CD4-positive, CD25-positive, alpha-beta regulatory T cell (primary cell): ENCODE measurements around the gene CD46. TPM values are rescaled to one million over a fixed set of nuclear protein-coding genes. Genes with fewer than 3 reads are reported as not detected.
"Not testable (repeated sequence)": the region's sequence is repeated elsewhere in the genome, so short reads cannot be mapped to it uniquely, and the experiment has no call there.

Source experiments
- ATAC-seq, 2 donors: fragments of 150-1000 bp; cut with Tn5 transposase; one replicate each; pipeline ENCODE4 v1.10.0; 2021; ENCODE audit warnings: low read depth in 2 of 2, moderate number of reproducible peaks in 2 of 2, moderate library complexity in 1 of 2
- DNase-seq, 3 donors: peaks; one replicate each; pipeline versions ENCODE4 v3.0.0 to v3.0.0-alpha.2; 2012 to 2022; ENCODE audit warnings: mixed read lengths in 1 of 3
- H3K27ac ChIP-seq: one replicate; pipeline ENCODE4 v1.7.0; 2013; ENCODE audit warnings: mild to moderate bottlenecking, low read length; ENCODE audit not compliant: insufficient read depth, poor library complexity, severe bottlenecking
- H3K27me3 ChIP-seq: one replicate; pipeline ENCODE4 v1.7.0; 2013; ENCODE audit warnings: low read length; ENCODE audit not compliant: control insufficient read depth, insufficient read depth
- H3K36me3 ChIP-seq: one replicate; pipeline ENCODE4 v1.7.0; 2013; ENCODE audit warnings: mild to moderate bottlenecking, low read length, moderate library complexity; ENCODE audit not compliant: control insufficient read depth, insufficient read depth
- H3K4me1 ChIP-seq: 2 replicates; pipeline ENCODE4 v1.7.0; 2013; ENCODE audit warnings: mild to moderate bottlenecking, low read length; ENCODE audit not compliant: insufficient read depth, control insufficient read depth, poor library complexity, severe bottlenecking
- H3K4me3 ChIP-seq: one replicate; pipeline ENCODE4 v1.7.0; 2013; ENCODE audit warnings: low read depth, mild to moderate bottlenecking, low read length, moderate library complexity
- H3K9me3 ChIP-seq, 2 experiments: 1 replicate in 1 of 2; 2 replicates in 1 of 2; pipeline ENCODE4 v1.7.0; 2013; ENCODE audit warnings: low read length in 2 of 2, mild to moderate bottlenecking in 1 of 2, moderate library complexity in 1 of 2; ENCODE audit not compliant: control insufficient read depth in 2 of 2
- H3K27ac Mint-ChIP-seq, 3 donors: one replicate each; pipeline ENCODE4 v1.8.0; 2020 to 2022; ENCODE audit warnings: mild to moderate bottlenecking in 3 of 3, mixed read lengths in 3 of 3, moderate library complexity in 2 of 3
- H3K27me3 Mint-ChIP-seq: one replicate; pipeline ENCODE4 v1.8.0; 2022; ENCODE audit warnings: mild to moderate bottlenecking, mixed read lengths
- H3K36me3 Mint-ChIP-seq: one replicate; pipeline ENCODE4 v1.8.0; 2020; ENCODE audit warnings: mixed read lengths
- H3K4me1 Mint-ChIP-seq, 4 donors: one replicate each; pipeline ENCODE4 v1.8.0; 2020 to 2022; ENCODE audit warnings: mixed read lengths in 4 of 4, mild to moderate bottlenecking in 1 of 4
- H3K4me3 Mint-ChIP-seq, 4 donors: one replicate each; pipeline ENCODE4 v1.8.0; 2020 to 2022; ENCODE audit warnings: mild to moderate bottlenecking in 4 of 4, mixed read lengths in 4 of 4, moderate library complexity in 3 of 4
- H3K9me3 Mint-ChIP-seq, 7 donors: one replicate each; pipeline ENCODE4 v1.8.0; 2020 to 2022; ENCODE audit warnings: mixed read lengths in 7 of 7, mild to moderate bottlenecking in 3 of 7, moderate library complexity in 2 of 7
- polyA plus RNA-seq, 4 donors: library from polyadenylated mRNA; unstranded; fragments of 300-500 nt; fragmentation: Illumina TruSeq; gene quantifications; one replicate each; pipeline ENCODE4 v1.2.3, GENCODE V29; 2021
- total RNA-seq: library from RNA; stranded (reverse); gene quantifications from one replicate; pipeline ENCODE4 v1.2.3, GENCODE V29; 2022

The CD46 gene
- total and polyA plus RNA-seq, 5 donors from 2014 or later, result 117 to 159 (median 141) TPM

- not testable (repeated sequence) for H3K4me1 ChIP-seq, H3K27ac Mint-ChIP-seq, ATAC-seq, H3K36me3 ChIP-seq, H3K36me3 Mint-ChIP-seq, DNase-seq, H3K27ac ChIP-seq, H3K9me3 ChIP-seq, H3K4me3 Mint-ChIP-seq, H3K27me3 ChIP-seq, H3K4me3 ChIP-seq, H3K9me3 Mint-ChIP-seq, H3K27me3 Mint-ChIP-seq
- H3K4me1 Mint-ChIP-seq, result peaks cover 0 to 17% (median 5%) of the 10 kb centered on the region in 4 donors
Observed at GRCh38 chr1:207728200-207728858, 23.5 kb upstream of the CD46 start.

- not testable (repeated sequence) for H3K9me3 Mint-ChIP-seq, H3K4me1 Mint-ChIP-seq, H3K9me3 ChIP-seq, ATAC-seq, H3K27me3 Mint-ChIP-seq, H3K27ac Mint-ChIP-seq, H3K4me3 Mint-ChIP-seq, H3K4me3 ChIP-seq, H3K27me3 ChIP-seq, H3K36me3 ChIP-seq, H3K36me3 Mint-ChIP-seq, H3K4me1 ChIP-seq, DNase-seq, H3K27ac ChIP-seq
Observed at GRCh38 chr1:207737503-207738157, 14.2 kb upstream of the CD46 start.

- H3K4me3 Mint-ChIP-seq, result peak overlapping the region in 1 of 4 donors; percentile 41
Observed at GRCh38 chr1:207738158-207738659, 13.6 kb upstream of the CD46 start.

GRCh38 chr1:207740207-207740606 is 11.6 kb upstream of the CD46 start:
- no peak overlapping the region for H3K4me3 ChIP-seq
- H3K9me3 ChIP-seq, result no peaks in the 10 kb centered on the region
- H3K9me3 Mint-ChIP-seq, result peaks cover 0 to 4% (median 0%) of the 10 kb centered on the region in 7 donors
- H3K27ac Mint-ChIP-seq, result no peak overlapping the region
- no peak overlapping the region for H3K27ac ChIP-seq
- H3K4me3 Mint-ChIP-seq, result no peak overlapping the region
- no peaks in the 10 kb centered on the region for H3K36me3 ChIP-seq
- peaks cover 5% of the 10 kb centered on the region for H3K27me3 Mint-ChIP-seq
- ATAC-seq (no peak), DNase-seq (no peak)
- H3K4me1 ChIP-seq, result no peaks in the 10 kb centered on the region
- no peaks in the 10 kb centered on the region for H3K36me3 Mint-ChIP-seq
- H3K27me3 ChIP-seq, result no peaks in the 10 kb centered on the region
- peaks cover 0 to 8% (median 3%) of the 10 kb centered on the region in 4 donors for H3K4me1 Mint-ChIP-seq

More at GRCh38 chr1:207738158-207738659, 13.6 kb upstream of the CD46 start:
- not testable (repeated sequence) for H3K9me3 Mint-ChIP-seq, H3K4me1 ChIP-seq, H3K4me3 ChIP-seq, H3K36me3 ChIP-seq, H3K36me3 Mint-ChIP-seq, H3K27me3 Mint-ChIP-seq, H3K27ac ChIP-seq, ATAC-seq, H3K27me3 ChIP-seq, H3K9me3 ChIP-seq, H3K4me1 Mint-ChIP-seq
- H3K27ac Mint-ChIP-seq, result peak overlapping the region in 1 of 3 donors; percentile 21
- DNase-seq, result peak in 2 of 3 donors; percentile 22 to 36

DNA sequence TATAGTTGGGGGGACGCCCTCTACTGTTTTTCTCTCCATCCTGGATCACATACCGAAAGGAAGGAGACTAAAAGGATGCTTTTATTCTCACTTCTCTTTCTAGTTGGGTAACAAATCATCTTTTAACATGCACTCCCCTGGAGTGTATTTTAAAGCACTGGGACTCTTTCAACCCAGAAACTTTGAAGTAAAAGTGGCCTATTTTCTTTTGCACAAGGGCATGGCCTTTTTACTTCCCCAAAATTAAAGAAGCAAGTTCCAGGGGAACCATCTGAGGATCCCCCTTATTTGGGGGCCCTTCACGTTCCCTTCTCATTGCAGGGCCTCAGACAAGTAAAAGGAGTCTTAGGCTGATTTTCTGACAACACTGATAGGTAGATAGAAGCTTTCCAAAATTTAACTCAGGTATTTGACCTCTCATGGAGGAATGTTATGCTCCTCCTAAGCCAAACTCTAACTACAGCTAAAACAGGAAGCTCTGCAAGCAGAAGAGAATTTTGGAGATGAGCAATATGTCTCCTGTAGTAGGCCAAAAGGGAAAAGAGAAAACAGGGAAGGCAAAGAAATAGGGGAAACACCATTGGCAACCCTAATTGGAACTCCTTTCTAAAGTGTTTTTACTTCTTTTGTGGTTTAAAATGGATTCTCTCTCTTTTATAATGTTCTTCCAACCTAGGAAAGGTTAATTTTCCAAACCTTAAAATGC is 8.9 kb upstream of the CD46 start:
- Histone ChIP-seq H3K27me3 (no peaks in the 10 kb centered on the region), H3K4me1 (no peaks in the 10 kb centered on the region), H3K4me3 (no peak overlapping the region), H3K36me3 (no peaks in the 10 kb centered on the region), H3K9me3 (no peaks in the 10 kb centered on the region), H3K27ac (no peak overlapping the region)
- peaks cover 0 to 8% (median 4%) of the 10 kb centered on the region in 4 donors for H3K4me1 Mint-ChIP-seq
- ATAC-seq (no peak), DNase-seq (no peak)
- H3K4me3 Mint-ChIP-seq, result no peak overlapping the region
- H3K27me3 Mint-ChIP-seq, result peaks cover 5% of the 10 kb centered on the region
- H3K9me3 Mint-ChIP-seq, result peaks cover 0 to 2% (median 0%) of the 10 kb centered on the region in 7 donors
- H3K36me3 Mint-ChIP-seq, result peaks cover 3% of the 10 kb centered on the region
- no peak overlapping the region for H3K27ac Mint-ChIP-seq

GRCh38 chr1:207744000-207744534 is 7.8 kb upstream of the CD46 start:
- Mint-ChIP-seq H3K36me3 (peaks cover 3% of the 10 kb centered on the region), H3K9me3 (peaks cover 0 to 2% (median 0%) of the 10 kb centered on the region in 7 donors), H3K27ac (no peak overlapping the region), H3K27me3 (peaks cover 5% of the 10 kb centered on the region), H3K4me3 (no peak overlapping the region), H3K4me1 (peaks cover under 1 to 9% (median 4%) of the 10 kb centered on the region in 4 donors)
- Histone ChIP-seq H3K36me3 (no peaks in the 10 kb centered on the region), H3K4me1 (peaks cover 4% of the 10 kb centered on the region), H3K27me3 (no peaks in the 10 kb centered on the region), H3K9me3 (no peaks in the 10 kb centered on the region), H3K4me3 (no peak overlapping the region), H3K27ac (no peak overlapping the region)
- DNase-seq (no peak), ATAC-seq (no peak)

DNA sequence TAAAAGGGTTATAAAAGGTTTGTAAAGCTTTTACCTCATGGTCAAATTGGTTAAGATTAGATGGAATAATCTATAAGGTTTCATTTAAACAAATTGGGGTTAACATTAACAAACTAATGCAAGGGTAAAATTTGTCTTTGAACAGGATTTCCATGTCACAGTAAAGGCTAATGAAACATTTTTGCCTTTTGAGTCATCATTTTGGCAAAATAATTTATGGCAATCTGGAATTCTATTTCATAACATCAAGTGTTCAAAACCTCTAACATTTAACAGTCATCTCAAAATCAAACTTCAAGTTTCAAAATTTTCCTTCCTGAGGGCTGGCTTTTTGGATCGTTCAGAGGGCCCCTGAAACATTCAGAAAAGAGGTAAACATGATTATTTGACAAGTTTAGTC is 6.6 kb upstream of the CD46 start:
- ATAC-seq (no peak), DNase-seq (no peak)
- H3K4me3 ChIP-seq, result no peak overlapping the region
- H3K27me3 ChIP-seq, result no peaks in the 10 kb centered on the region
- H3K36me3 Mint-ChIP-seq, result peaks cover 3% of the 10 kb centered on the region
- peaks cover 8% of the 10 kb centered on the region for H3K4me1 ChIP-seq
- peaks cover 9% of the 10 kb centered on the region for H3K27me3 Mint-ChIP-seq
- H3K4me3 Mint-ChIP-seq, result no peak overlapping the region
- H3K36me3 ChIP-seq, result no peaks in the 10 kb centered on the region
- H3K27ac ChIP-seq, result no peak overlapping the region
- H3K4me1 Mint-ChIP-seq, result peaks cover 4 to 19% (median 9%) of the 10 kb centered on the region in 4 donors
- H3K9me3 ChIP-seq, result no peaks in the 10 kb centered on the region
- no peak overlapping the region for H3K27ac Mint-ChIP-seq
- peaks cover 0 to 2% (median 0%) of the 10 kb centered on the region in 7 donors for H3K9me3 Mint-ChIP-seq
